Skeletal muscle satellite cell (primary cell): Measurements from ENCODE around the gene ATP5IF1.

ENCODE experiments used
- H3K27me3 ChIP-seq: 2 replicates; pipeline ENCODE4 v1.7.0; 2013; ENCODE audit warnings: low read length; ENCODE audit not compliant: control insufficient read depth, insufficient read depth
- H3K36me3 ChIP-seq: 2 replicates; pipeline ENCODE4 v1.7.0; 2013; ENCODE audit warnings: mild to moderate bottlenecking, control low read depth, low read length; ENCODE audit not compliant: insufficient read depth
- H3K4me1 ChIP-seq: 2 replicates; pipeline ENCODE4 v1.7.0; 2013; ENCODE audit warnings: low read length; ENCODE audit not compliant: control insufficient read depth, insufficient read depth
- H3K4me2 ChIP-seq: 2 replicates; pipeline ENCODE4 v1.7.0; 2013; ENCODE audit warnings: mild to moderate bottlenecking, low read length
- H3K4me3 ChIP-seq: 2 replicates; pipeline ENCODE4 v1.7.0; 2013; ENCODE audit warnings: low read length
- H3K9ac ChIP-seq: 2 replicates; pipeline ENCODE4 v1.7.0; 2013; ENCODE audit warnings: mild to moderate bottlenecking, low read depth, low read length, moderate library complexity
- H3K9me3 ChIP-seq: replicated peaks from 2 replicates; pipeline ENCODE4 v1.7.0; 2013; ENCODE audit warnings: mild to moderate bottlenecking, control low read depth, low read length

Gene ATP5IF1

GRCh38 chr1:28257736-28258135, 21.8 kb downstream of the ATP5IF1 start:
- Histone ChIP-seq H3K36me3 (no peaks in the 10 kb centered on the region), H3K4me2 (no peak overlapping the region), H3K9ac (no peak overlapping the region), H3K27me3 (no peaks in the 10 kb centered on the region), H3K4me1 (peaks cover 17% of the 10 kb centered on the region), H3K4me3 (no peak overlapping the region), H3K9me3 (no peaks in the 10 kb centered on the region)

- Histone ChIP-seq H3K27me3 (no peaks in the 10 kb centered on the region), H3K4me1 (peaks cover 17% of the 10 kb centered on the region), H3K9me3 (no peaks in the 10 kb centered on the region), H3K4me3 (peak overlapping the region; percentile 37), H3K36me3 (no peaks in the 10 kb centered on the region), H3K9ac (peak overlapping the region; percentile 45), H3K4me2 (peak overlapping the region; percentile 65)
These were observed 22.8 kb downstream of the ATP5IF1 start for GRCh38 chr1:28258628-28259251.

DNA sequence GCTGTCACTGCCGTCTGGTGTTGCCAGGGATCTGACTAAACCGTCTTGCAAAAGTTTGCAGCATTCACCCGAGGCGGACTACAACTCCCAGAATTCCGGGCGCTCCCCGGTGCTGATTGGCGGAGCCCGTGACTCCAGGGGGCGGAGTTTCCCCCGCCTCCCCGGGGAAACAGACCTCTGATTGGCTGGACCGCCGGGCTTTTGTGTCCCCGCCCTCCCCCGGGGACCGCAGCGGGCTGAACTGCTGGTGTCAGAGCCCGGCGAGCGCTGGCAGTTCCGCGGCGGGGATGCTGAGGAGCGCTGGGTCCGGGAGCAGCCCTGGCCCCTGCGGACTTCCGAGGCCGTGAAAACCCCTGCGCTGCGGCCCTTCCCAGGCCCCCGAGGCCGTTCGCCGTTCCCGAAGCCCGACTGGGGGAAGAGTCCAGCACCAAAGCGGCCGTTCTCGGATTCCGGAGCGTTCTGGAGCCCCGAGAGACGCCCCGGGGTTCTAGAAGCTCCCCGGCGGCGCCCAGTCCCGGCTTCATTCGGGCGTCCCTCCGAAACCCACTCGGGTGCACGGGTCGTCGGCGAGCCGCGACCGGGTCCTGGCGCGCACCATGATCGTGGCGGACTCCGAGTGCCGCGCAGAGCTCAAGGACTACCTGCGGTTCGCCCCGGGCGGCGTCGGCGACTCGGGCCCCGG, 23.5 kb downstream of the ATP5IF1 start, which contains the start of gene SESN2:
TSS of gene SESN2 (plus strand) at position 267 of the 682 bp plus-strand sequence. CDS start at position 597, 330 bp downstream.
- H3K9ac ChIP-seq: peak within 1 kb of the TSS; percentile 95
- H3K36me3 ChIP-seq: no peaks in the 10 kb centered on the region
- H3K4me1 ChIP-seq: peaks cover 17% of the 10 kb centered on the region
- H3K4me2 ChIP-seq: peak within 1 kb of the TSS; percentile 74
- H3K27me3 ChIP-seq: no peaks in the 10 kb centered on the region
- H3K4me3 ChIP-seq: peak within 1 kb of the TSS; percentile 98
- H3K9me3 ChIP-seq: no peaks in the 10 kb centered on the region

DNA sequence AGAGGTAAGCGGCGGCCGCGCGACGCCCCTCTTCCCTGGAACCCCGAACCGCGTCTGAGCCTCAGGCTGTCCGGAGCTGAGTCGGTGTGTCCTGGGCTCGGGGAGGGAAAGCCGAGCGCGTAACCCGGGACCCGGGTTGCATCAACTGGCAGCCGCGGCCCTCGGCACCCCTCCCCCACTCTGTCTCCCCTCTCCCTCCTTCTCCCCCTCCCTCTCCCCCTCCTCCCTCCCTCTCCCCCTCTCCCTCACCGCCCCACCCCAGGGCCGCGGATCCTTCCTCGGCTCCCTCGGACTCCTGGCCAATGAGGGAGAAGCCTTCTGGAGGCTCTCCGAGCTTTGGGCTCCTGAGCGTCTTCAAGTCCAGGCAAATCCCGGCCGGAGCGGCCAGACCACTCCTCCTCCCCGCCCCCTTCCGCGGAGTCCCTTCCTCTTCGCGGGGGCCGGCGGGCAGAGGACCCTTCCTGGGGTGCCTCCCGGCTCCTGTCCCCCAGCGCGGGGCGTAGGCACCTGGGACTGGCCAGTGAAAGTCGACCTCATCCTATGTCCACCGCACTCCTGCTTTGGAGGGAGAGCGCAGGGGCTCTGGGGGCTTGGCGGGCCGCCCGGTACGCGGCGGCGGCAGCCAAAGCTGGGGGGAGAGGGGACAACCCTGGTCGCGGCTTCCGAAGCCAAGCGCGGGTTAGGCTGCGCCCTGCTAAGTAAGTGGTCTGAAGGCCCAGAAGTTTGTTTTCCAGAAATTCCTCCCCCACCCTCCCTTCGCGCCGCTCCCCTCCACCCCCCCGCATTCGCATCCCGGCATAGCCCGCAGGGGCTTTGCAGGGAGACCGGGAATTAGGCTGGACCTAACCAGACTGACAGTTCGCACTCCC, 24.2 kb downstream of the ATP5IF1 start:
- Histone ChIP-seq H3K4me3 (peak overlapping the region; percentile 98), H3K9me3 (no peaks in the 10 kb centered on the region), H3K4me1 (peaks cover 17% of the 10 kb centered on the region), H3K27me3 (no peaks in the 10 kb centered on the region), H3K36me3 (no peaks in the 10 kb centered on the region), H3K9ac (peak overlapping the region; percentile 95), H3K4me2 (peak overlapping the region; percentile 74)

DNA sequence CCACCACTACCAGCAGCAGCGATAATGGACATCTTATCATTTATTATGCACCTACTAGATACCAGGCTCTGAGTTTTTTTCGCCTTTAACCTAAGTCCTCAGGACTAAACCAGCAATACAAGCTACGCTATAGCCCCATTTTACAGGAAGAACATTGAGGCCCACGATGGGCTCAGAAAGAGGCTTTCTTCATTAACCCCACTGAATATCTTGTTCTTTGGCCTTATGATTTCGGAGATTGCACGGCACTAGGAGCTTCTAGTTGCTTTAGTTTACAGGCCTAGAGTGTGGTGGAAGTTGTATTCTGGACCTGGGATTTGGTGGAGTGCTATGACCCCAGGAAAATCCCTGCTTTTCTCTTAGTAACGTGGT, 24.9 kb downstream of the ATP5IF1 start:
- Histone ChIP-seq H3K4me2 (peak overlapping the region; percentile 74), H3K4me3 (peak overlapping the region; percentile 98), H3K36me3 (no peaks in the 10 kb centered on the region), H3K4me1 (peaks cover 17% of the 10 kb centered on the region), H3K27me3 (no peaks in the 10 kb centered on the region), H3K9ac (peak overlapping the region; percentile 95), H3K9me3 (no peaks in the 10 kb centered on the region)

DNA sequence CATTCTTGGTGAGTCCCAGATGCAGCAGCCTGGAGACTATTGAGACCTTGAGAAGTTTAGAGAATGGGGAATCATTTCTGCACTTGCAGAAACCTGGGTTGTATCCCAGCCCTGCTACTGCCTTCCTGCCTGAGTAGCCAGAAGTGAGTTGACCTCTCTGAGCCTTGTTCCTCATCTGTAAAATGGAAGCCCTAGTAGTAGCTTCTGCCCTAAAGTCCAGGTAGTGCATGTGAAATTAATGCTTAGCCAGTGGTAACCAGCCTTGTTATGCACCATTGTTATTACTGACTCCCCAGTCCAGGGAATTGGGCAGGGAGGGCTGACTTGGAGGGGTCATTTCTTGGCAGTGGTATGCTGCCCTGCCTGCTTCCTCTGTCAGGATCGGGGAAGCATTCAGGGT, 29.0 kb downstream of the ATP5IF1 start:
- Histone ChIP-seq H3K4me3 (no peak overlapping the region), H3K27me3 (no peaks in the 10 kb centered on the region), H3K4me2 (no peak overlapping the region), H3K36me3 (no peaks in the 10 kb centered on the region), H3K4me1 (peaks cover 10% of the 10 kb centered on the region), H3K9ac (no peak overlapping the region), H3K9me3 (no peaks in the 10 kb centered on the region)

DNA sequence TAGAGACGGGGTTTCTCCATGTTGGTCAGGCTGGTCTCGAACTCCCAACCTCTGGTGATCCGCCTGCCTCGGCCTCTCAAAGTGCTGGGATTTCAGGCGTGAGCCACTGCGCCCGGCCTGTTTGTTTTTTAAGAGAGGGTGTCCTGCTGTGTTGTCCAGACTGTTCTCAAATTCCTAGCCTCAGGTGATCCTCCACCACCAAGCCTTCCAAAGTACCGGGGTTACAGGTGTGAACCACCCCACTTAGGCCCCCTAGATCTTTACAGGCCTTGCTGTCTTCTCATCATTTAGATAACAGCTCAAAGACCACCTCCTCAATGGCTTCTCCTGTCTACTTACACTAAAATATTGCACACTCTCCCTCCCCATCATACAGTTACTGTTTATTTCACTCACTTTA, 29.7 kb downstream of the ATP5IF1 start:
- H3K4me1 ChIP-seq: peaks cover 10% of the 10 kb centered on the region
- H3K9ac ChIP-seq: no peak overlapping the region
- H3K36me3 ChIP-seq: no peaks in the 10 kb centered on the region
- no peaks in the 10 kb centered on the region for H3K27me3 ChIP-seq
- H3K4me2 ChIP-seq: no peak overlapping the region
- H3K9me3 ChIP-seq: no peaks in the 10 kb centered on the region
- no peak overlapping the region for H3K4me3 ChIP-seq

DNA sequence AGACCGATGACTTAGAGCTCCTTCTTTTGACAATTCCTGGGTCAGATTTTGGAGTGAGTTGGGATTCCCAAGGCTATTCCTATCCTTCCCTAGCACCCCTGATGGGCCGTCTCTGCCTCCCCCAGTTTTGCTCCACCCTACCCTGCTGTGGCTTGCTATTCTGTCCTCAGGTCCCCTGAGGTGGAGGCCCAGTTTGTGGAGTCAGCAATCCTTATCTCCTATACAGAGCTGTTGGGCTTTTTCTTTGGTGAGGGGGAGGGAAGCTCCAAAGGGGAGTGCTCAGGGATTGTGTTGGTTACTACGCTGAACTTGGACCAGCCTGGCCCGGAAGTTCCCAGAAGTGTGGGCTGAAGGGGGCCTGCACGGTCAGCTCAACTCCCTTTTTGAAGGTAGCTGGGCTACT, 31.0 kb downstream of the ATP5IF1 start:
- Histone ChIP-seq H3K36me3 (peaks cover 8% of the 10 kb centered on the region), H3K4me1 (no peaks in the 10 kb centered on the region), H3K9ac (no peak overlapping the region), H3K27me3 (no peaks in the 10 kb centered on the region), H3K4me2 (no peak overlapping the region), H3K9me3 (no peaks in the 10 kb centered on the region), H3K4me3 (no peak overlapping the region)

GRCh38 chr1:28267633-28268032, 31.7 kb downstream of the ATP5IF1 start:
- no peaks in the 10 kb centered on the region for H3K9me3 ChIP-seq
- H3K4me2 ChIP-seq: no peak overlapping the region
- no peaks in the 10 kb centered on the region for H3K4me1 ChIP-seq
- no peak overlapping the region for H3K9ac ChIP-seq
- H3K27me3 ChIP-seq: no peaks in the 10 kb centered on the region
- H3K4me3 ChIP-seq: no peak overlapping the region
- H3K36me3 ChIP-seq: peaks cover 14% of the 10 kb centered on the region

- Histone ChIP-seq H3K4me3 (no peak overlapping the region), H3K27me3 (no peaks in the 10 kb centered on the region), H3K4me2 (no peak overlapping the region), H3K9ac (no peak overlapping the region), H3K36me3 (peaks cover 32% of the 10 kb centered on the region), H3K4me1 (no peaks in the 10 kb centered on the region), H3K9me3 (no peaks in the 10 kb centered on the region)
These were observed 33.6 kb downstream of the ATP5IF1 start for GRCh38 chr1:28269529-28269928.

DNA sequence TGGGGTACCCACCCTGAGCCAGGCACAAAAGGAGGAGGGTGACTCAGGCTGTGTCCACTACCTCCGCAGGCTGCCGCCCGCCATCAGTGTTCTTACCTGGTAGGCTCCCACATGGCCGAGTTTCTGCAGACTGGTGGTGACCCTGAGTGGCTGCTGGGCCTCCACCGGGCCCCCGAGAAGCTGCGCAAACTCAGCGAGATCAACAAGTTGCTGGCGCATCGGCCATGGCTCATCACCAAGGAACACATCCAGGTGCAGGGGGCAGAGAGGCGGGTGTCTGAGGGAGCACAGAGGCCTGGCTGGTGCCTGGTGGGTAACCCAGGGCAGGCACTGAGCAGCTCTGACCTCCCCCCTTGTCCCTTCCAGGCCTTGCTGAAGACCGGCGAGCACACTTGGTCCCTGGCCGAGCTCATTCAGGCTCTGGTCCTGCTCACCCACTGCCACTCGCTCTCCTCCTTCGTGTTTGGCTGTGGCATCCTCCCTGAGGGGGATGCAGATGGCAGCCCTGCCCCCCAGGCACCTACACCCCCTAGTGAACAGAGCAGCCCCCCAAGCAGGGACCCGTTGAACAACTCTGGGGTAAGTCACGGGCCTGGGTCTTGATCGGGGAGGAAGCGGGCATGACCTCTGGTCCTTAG, 36.4 kb downstream of the ATP5IF1 start:
- H3K9me3 ChIP-seq: no peaks in the 10 kb centered on the region
- H3K4me2 ChIP-seq: no peak overlapping the region
- peaks cover 47% of the 10 kb centered on the region for H3K36me3 ChIP-seq
- H3K9ac ChIP-seq: no peak overlapping the region
- H3K4me3 ChIP-seq: no peak overlapping the region
- no peaks in the 10 kb centered on the region for H3K27me3 ChIP-seq
- H3K4me1 ChIP-seq: no peaks in the 10 kb centered on the region
